HEK293 (cell line): Measurements from ENCODE around the gene WDR18.

Experiments
- CTCF ChIA-PET: fragments of 350-600 bp; formaldehyde crosslinking; extraction: SDS; loops from one replicate; lab custom pipeline; 2021; ENCODE audit warnings: antibody characterized with exemption; lab: Yijun Ruan, JAX
- POLR2A ChIA-PET: fragments of 300-600 bp; formaldehyde crosslinking; extraction: SDS; loops from one replicate; lab custom pipeline; 2020; ENCODE audit warnings: antibody characterized with exemption, inconsistent platforms; lab: Yijun Ruan, JAX
- H3K27ac ChIP-seq: fragments of 200-500 bp; sonication (Bioruptor generic); 2 replicates; pipeline ENCODE4 v1.5.1; 2014; ENCODE audit warnings: low read depth, low read length, control low read depth, inconsistent platforms; ENCODE audit errors: extremely low read depth
- H3K36me3 ChIP-seq, 2 experiments: fragments of 200-500 bp in 1 of 2; sonication (Bioruptor generic) in 1 of 2; 1 replicate in 1 of 2; 2 replicates in 1 of 2; pipeline ENCODE4 v1.5.1; 2014 to 2017; ENCODE audit warnings: inconsistent platforms in 2 of 2, low read length in 2 of 2; ENCODE audit not compliant: control insufficient read depth in 2 of 2, insufficient read depth in 1 of 2
- H3K4me1 ChIP-seq: fragments of 200-500 bp; sonication (Bioruptor generic); 2 replicates; pipeline ENCODE4 v1.5.1; 2014; ENCODE audit warnings: mild to moderate bottlenecking, low read length, inconsistent platforms; ENCODE audit not compliant: control insufficient read depth, insufficient read depth
- H3K4me3 ChIP-seq: 2 replicates; pipeline ENCODE4 v1.5.1; 2011; ENCODE audit warnings: low read depth, mild to moderate bottlenecking, control low read depth, low read length, moderate library complexity
- H3K9me3 ChIP-seq: fragments of 200-500 bp; sonication (Bioruptor generic); 2 replicates; pipeline ENCODE4 v1.5.1; 2014; ENCODE audit warnings: low read depth, low read length, inconsistent platforms; ENCODE audit not compliant: control insufficient read depth, insufficient read depth
- BCL11A ChIP-seq: fragments of 450-650 bp; formaldehyde crosslinking; IDR thresholded peaks from 2 replicates; pipeline ENCODE4 v1.5.1; 2016; ENCODE audit warnings: low read depth, missing biosample characterization, missing genetic modification characterization
- KLF9 ChIP-seq: fragments of 450-650 bp; formaldehyde crosslinking; IDR thresholded peaks from 2 replicates; pipeline ENCODE4 v1.5.1; 2016; ENCODE audit warnings: missing biosample characterization, missing genetic modification characterization, low read depth
- MYNN ChIP-seq: fragments of 450-650 bp; formaldehyde crosslinking; IDR thresholded peaks from 2 replicates; pipeline ENCODE4 v1.5.1; 2016; ENCODE audit warnings: missing biosample characterization, missing genetic modification characterization, borderline replicate concordance
- OSR2 ChIP-seq: fragments of 450-650 bp; formaldehyde crosslinking; IDR thresholded peaks from 2 replicates; pipeline ENCODE4 v1.5.1; 2016; ENCODE audit warnings: missing biosample characterization, missing genetic modification characterization
- PRDM4 ChIP-seq: fragments of 450-650 bp; formaldehyde crosslinking; IDR thresholded peaks from 2 replicates; pipeline ENCODE4 v1.5.1; 2017; ENCODE audit warnings: missing biosample characterization, missing genetic modification characterization
- SCRT2 ChIP-seq: fragments of 450-650 bp; formaldehyde crosslinking; IDR thresholded peaks from 2 replicates; pipeline ENCODE4 v1.5.1; 2016; ENCODE audit warnings: missing biosample characterization, missing genetic modification characterization
- SETDB1 ChIP-seq: IDR thresholded peaks from one replicate; pipeline ENCODE4 v1.6.1; 2017; ENCODE audit warnings: mild to moderate bottlenecking, low read length, moderate library complexity, mixed read lengths; ENCODE audit not compliant: insufficient read length
- TSHZ1 ChIP-seq: fragments of 450-650 bp; formaldehyde crosslinking; IDR thresholded peaks from 2 replicates; pipeline ENCODE4 v1.5.1; 2016; ENCODE audit warnings: missing biosample characterization, missing genetic modification characterization, borderline replicate concordance
- ZBTB20 ChIP-seq: fragments of 450-650 bp; formaldehyde crosslinking; IDR thresholded peaks from 2 replicates; pipeline ENCODE4 v1.5.1; 2016; ENCODE audit warnings: missing biosample characterization, missing genetic modification characterization
- ZFP37 ChIP-seq: fragments of 450-650 bp; formaldehyde crosslinking; IDR thresholded peaks from 2 replicates; pipeline ENCODE4 v1.5.1; 2016; ENCODE audit warnings: missing biosample characterization, missing genetic modification characterization
- ZNF157 ChIP-seq: fragments of 450-650 bp; formaldehyde crosslinking; IDR thresholded peaks from 2 replicates; pipeline ENCODE4 v1.5.1; 2016; ENCODE audit warnings: missing biosample characterization, missing genetic modification characterization
- ZNF169 ChIP-seq: fragments of 450-650 bp; formaldehyde crosslinking; IDR thresholded peaks from 2 replicates; pipeline ENCODE4 v1.5.1; 2016; ENCODE audit warnings: missing biosample characterization, missing genetic modification characterization
- ZNF19 ChIP-seq: fragments of 450-650 bp; formaldehyde crosslinking; IDR thresholded peaks from 2 replicates; pipeline ENCODE4; 2016; ENCODE audit warnings: missing biosample characterization, missing genetic modification characterization, low read depth
- ZNF24 ChIP-seq: fragments of 450-650 bp; formaldehyde crosslinking; IDR thresholded peaks from 2 replicates; pipeline ENCODE4 v1.5.1; 2016; ENCODE audit warnings: missing biosample characterization, missing genetic modification characterization
- ZNF362 ChIP-seq: fragments of 450-650 bp; formaldehyde crosslinking; IDR thresholded peaks from 2 replicates; pipeline ENCODE4 v1.5.1; 2016; ENCODE audit warnings: missing biosample characterization, missing genetic modification characterization
- ZNF394 ChIP-seq: fragments of 450-650 bp; formaldehyde crosslinking; IDR thresholded peaks from 2 replicates; pipeline ENCODE4 v1.5.1; 2016; ENCODE audit warnings: missing biosample characterization, missing genetic modification characterization, mild to moderate bottlenecking, moderate library complexity, borderline replicate concordance
- ZNF48 ChIP-seq: fragments of 450-650 bp; formaldehyde crosslinking; IDR thresholded peaks from 2 replicates; pipeline ENCODE4 v1.5.1; 2016; ENCODE audit warnings: missing biosample characterization, missing genetic modification characterization
- ZNF571 ChIP-seq: fragments of 450-650 bp; formaldehyde crosslinking; IDR thresholded peaks from 2 replicates; pipeline ENCODE4 v1.5.0; 2017; ENCODE audit warnings: missing biosample characterization, missing genetic modification characterization
- ZNF600 ChIP-seq: fragments of 450-650 bp; formaldehyde crosslinking; IDR thresholded peaks from 2 replicates; pipeline ENCODE4 v1.5.1; 2016; ENCODE audit warnings: missing biosample characterization, missing genetic modification characterization
- ZNF660 ChIP-seq: fragments of 450-650 bp; IDR thresholded peaks from 2 replicates; pipeline ENCODE4 v1.5.1; 2018; ENCODE audit warnings: missing biosample characterization, mild to moderate bottlenecking, missing genetic modification characterization
- ZNF768 ChIP-seq: fragments of 450-650 bp; formaldehyde crosslinking; IDR thresholded peaks from 2 replicates; pipeline ENCODE4 v1.5.1; 2018; ENCODE audit warnings: missing biosample characterization, mild to moderate bottlenecking, missing genetic modification characterization
- ZNF777 ChIP-seq: fragments of 450-650 bp; formaldehyde crosslinking; IDR thresholded peaks from 2 replicates; pipeline ENCODE4 v1.5.1; 2017; ENCODE audit warnings: missing biosample characterization, missing genetic modification characterization, borderline replicate concordance
- ZNF830 ChIP-seq: fragments of 450-650 bp; IDR thresholded peaks from 2 replicates; pipeline ENCODE4 v1.5.0; 2018; ENCODE audit warnings: missing biosample characterization, missing genetic modification characterization, low read depth, mild to moderate bottlenecking, moderate library complexity
- ZNF837 ChIP-seq: fragments of 450-650 bp; formaldehyde crosslinking; IDR thresholded peaks from 2 replicates; pipeline ENCODE4 v1.5.1; 2016; ENCODE audit warnings: missing biosample characterization, missing genetic modification characterization

WDR18 gene

GRCh38 chr19:1028062-1028926 lies 44.1 kb downstream of the WDR18 start (continued):
- no peak for TF ChIP-seq ZNF660
- no peak for TF ChIP-seq ZNF19 (tag by site-specific recombination)
- peak; percentile 77 for TF ChIP-seq ZNF600 (tag by site-specific recombination)
- TF ChIP-seq ZBTB20: peak; percentile 34; the same call in 1 of the 2 replicates
- peak; percentile 99 for TF ChIP-seq PRDM4
- TF ChIP-seq ZNF830 (tag by site-specific recombination): no peak
- TF ChIP-seq OSR2 (tag by site-specific recombination): peak; percentile 52; the same call in 1 of the 2 replicates
- 0 out of 2 replicates have a peak, but pooled peaks have one; percentile 36 for TF ChIP-seq ZNF394 (tag by site-specific recombination)
- TF ChIP-seq ZNF837: no peak
- TF ChIP-seq BCL11A (tag by site-specific recombination): peak; percentile 68
- peak; percentile 50 for TF ChIP-seq KLF9 (tag by site-specific recombination)

- ChIA-PET POLR2A (no interaction called here), CTCF (interaction anchor here (0.6 kb wide), 1 partner anchor 98 kb away, joined by 3 read pairs; no protein-coding TSS in a partner anchor)
- no peaks in the 10 kb centered on the region for H3K9me3 ChIP-seq
- TF ChIP-seq ZNF777 (tag by site-specific recombination) (no peak), ZNF24 (tag by site-specific recombination) (no peak), ZNF571 (tag by site-specific recombination) (no peak), MYNN (no peak), ZNF169 (no peak), ZNF768 (tag by site-specific recombination) (peak; percentile 77; the same call in 1 of the 2 replicates), ZNF362 (tag by site-specific recombination) (no peak), ZFP37 (tag by site-specific recombination) (no peak), ZNF48 (no peak), SETDB1 (no peak), ZNF157 (tag by site-specific recombination) (no peak), TSHZ1 (tag by site-specific recombination) (no peak), SCRT2 (0 out of 2 replicates have a peak, but pooled peaks have one; percentile 20)
- TF ChIP-seq, all 188 proteins: peak for 2
- H3K4me3 ChIP-seq: no peak overlapping the region
- H3K27ac ChIP-seq: no peak overlapping the region
- 0 out of 2 replicates have a peak, but pooled peaks cover 2% of the 10 kb centered on the region for H3K4me1 ChIP-seq
- H3K36me3 ChIP-seq: peaks cover 0 to 13% of the 10 kb centered on the region in 2 experiments; a peak in 1 of 3 replicates
Observed at GRCh38 chr19:1032264-1032867, 48.2 kb downstream of the WDR18 start.
